ENCODE measurements around the gene RAB11FIP3.

- TF ChIP-seq POLR2A (IDR thresholded peaks at IDR 0.05; ENCODE audit: low read depth, low read length) (no peak), TAF1 (IDR thresholded peaks at IDR 0.05; ENCODE audit: borderline replicate concordance, low read depth, low read length) (no peak), POLR2AphosphoS5 (IDR thresholded peaks at IDR 0.05; ENCODE audit: low read depth, low read length) (no peak)
Measured at GRCh38 chr16:477301-478157, 52.1 kb downstream of the RAB11FIP3 start.
